T-helper 2 cell (primary cell): ENCODE data around the gene SLC22A5.
A peak's percentile ranks its signal among the peaks of the same experiment; 100 is the strongest.
"Not testable (repeated sequence)": the region's sequence is repeated elsewhere in the genome, so short reads cannot be mapped to it uniquely, and the experiment has no call there.

Source experiments
- DNase-seq, 5 experiments: peaks; one replicate each; pipeline versions ENCODE4 v3.0.0 to v3.0.0-alpha.2; 2012 to 2022

SLC22A5 gene

GRCh38 chr5:132415516-132415915 is 46.0 kb downstream of the SLC22A5 start:
- not testable (repeated sequence) for DNase-seq

GRCh38 chr5:132416306-132417009 is 46.9 kb downstream of the SLC22A5 start:
- DNase-seq = no peak

- DNase-seq = no peak
These were observed 47.5 kb downstream of the SLC22A5 start for GRCh38 chr5:132417010-132417439.

GRCh38 chr5:132417461-132417860 is 48.0 kb downstream of the SLC22A5 start:
- no peak for DNase-seq

GRCh38 chr5:132417889-132418485 is 48.5 kb downstream of the SLC22A5 start:
- no peak for DNase-seq

GRCh38 chr5:132418881-132419280 is 49.4 kb downstream of the SLC22A5 start:
- no peak for DNase-seq

GRCh38 chr5:132419502-132420468 is 50.3 kb downstream of the SLC22A5 start:
- DNase-seq = peak; percentile 35 to 75 (median 46)

- DNase-seq = peak in 2 of 5 experiments; percentile 50 to 54
These were observed 51.3 kb downstream of the SLC22A5 start for GRCh38 chr5:132420706-132421272.

- DNase-seq = no peak
These were observed 52.0 kb downstream of the SLC22A5 start for GRCh38 chr5:132421462-132421861.

- peak in 1 of 5 experiments; percentile 43 for DNase-seq
These were observed 53.4 kb downstream of the SLC22A5 start for GRCh38 chr5:132422720-132423437.

GRCh38 chr5:132423438-132423898 is 54.0 kb downstream of the SLC22A5 start:
- DNase-seq = no peak

GRCh38 chr5:132424167-132424880 is 54.8 kb downstream of the SLC22A5 start:
- DNase-seq = no peak

- DNase-seq = peak in 4 of 5 experiments; percentile 59 to 95 (median 64)
These were observed 55.8 kb downstream of the SLC22A5 start for GRCh38 chr5:132425009-132425937.

- DNase-seq = no peak
These were observed 56.5 kb downstream of the SLC22A5 start for GRCh38 chr5:132425975-132426524.

GRCh38 chr5:132426525-132427138 is 57.1 kb downstream of the SLC22A5 start:
- peak in 4 of 5 experiments; percentile 22 to 92 (median 47) for DNase-seq

GRCh38 chr5:132427281-132428146 is 58.0 kb downstream of the SLC22A5 start:
- peak in 3 of 5 experiments; percentile 47 to 91 (median 80) for DNase-seq

GRCh38 chr5:132428147-132428482 is 58.6 kb downstream of the SLC22A5 start:
- peak in 1 of 5 experiments; percentile 51 for DNase-seq
